Motor neuron (in vitro differentiated cells): Measurements from ENCODE around the gene KRTAP12-1. TPM values are rescaled to one million over a fixed set of nuclear protein-coding genes. Genes with fewer than 3 reads are reported as not detected.
A peak's percentile ranks its signal among the peaks of the same experiment; 100 is the strongest.

Experiments used
- ATAC-seq, 8 experiments: fragments of 200-7000 bp; cut with Tn5 transposase; replicated peaks in 6 of 8; 2 replicates each; pipeline ENCODE4 v1.8.0; 2021; ENCODE audit warnings: mild to moderate bottlenecking in 8 of 8, moderate library complexity in 8 of 8
- H3K27ac ChIP-seq, 2 donors: fragments of 250-450 bp; sonication (Bioruptor Pico); 2 replicates each; pipeline ENCODE4 v1.9.0; 2021; ENCODE audit warnings: antibody characterized with exemption in 2 of 2, mild to moderate bottlenecking in 2 of 2, moderate library complexity in 1 of 2
- H3K4me1 ChIP-seq, 2 donors: fragments of 250-450 bp; sonication (Bioruptor Pico); replicated peaks in 1 of 2; 2 replicates each; pipeline ENCODE4 v1.6.1; 2021; ENCODE audit warnings: antibody characterized with exemption in 2 of 2, mild to moderate bottlenecking in 2 of 2, moderate library complexity in 1 of 2
- H3K4me3 ChIP-seq, 5 donors: fragments of 250-450 bp; sonication (Bioruptor Pico); 2 replicates each; pipeline ENCODE4 v1.9.0; 2021; ENCODE audit warnings: antibody characterized with exemption in 5 of 5, mild to moderate bottlenecking in 5 of 5, moderate library complexity in 4 of 5
- WGBS, 10 experiments: fragments of 450-650 bp; shearing (Covaris generic); methylation state at CpG; one replicate each; pipeline ENCODE4 v1.0.0; 2022; 5-methylcytosine and 5-hydroxymethylcytosine counted together
- in situ Hi-C, 9 experiments: fragments of 400-800 bp; cut with MboI; loops; one replicate each; pipeline ENCODE4 v1.15.0; 2021; ENCODE audit warnings: low sequenced_read_pairs in 9 of 9, low pct_unique_long_range_greater_than_20kb in 2 of 9; ENCODE audit not compliant: unreplicated experiment in 9 of 9
- total RNA-seq, 8 experiments: library from RNA; unstranded; fragments of 300-600 nt; gene quantifications; 2 replicates each; pipeline versions ENCODE4 v1.2.3 to v1.2.4, GENCODE V29; 2022

KRTAP12-1 gene
- total RNA-seq, 8 experiments from 2014 or later: 0.90 TPM; not detected in 7

DNA sequence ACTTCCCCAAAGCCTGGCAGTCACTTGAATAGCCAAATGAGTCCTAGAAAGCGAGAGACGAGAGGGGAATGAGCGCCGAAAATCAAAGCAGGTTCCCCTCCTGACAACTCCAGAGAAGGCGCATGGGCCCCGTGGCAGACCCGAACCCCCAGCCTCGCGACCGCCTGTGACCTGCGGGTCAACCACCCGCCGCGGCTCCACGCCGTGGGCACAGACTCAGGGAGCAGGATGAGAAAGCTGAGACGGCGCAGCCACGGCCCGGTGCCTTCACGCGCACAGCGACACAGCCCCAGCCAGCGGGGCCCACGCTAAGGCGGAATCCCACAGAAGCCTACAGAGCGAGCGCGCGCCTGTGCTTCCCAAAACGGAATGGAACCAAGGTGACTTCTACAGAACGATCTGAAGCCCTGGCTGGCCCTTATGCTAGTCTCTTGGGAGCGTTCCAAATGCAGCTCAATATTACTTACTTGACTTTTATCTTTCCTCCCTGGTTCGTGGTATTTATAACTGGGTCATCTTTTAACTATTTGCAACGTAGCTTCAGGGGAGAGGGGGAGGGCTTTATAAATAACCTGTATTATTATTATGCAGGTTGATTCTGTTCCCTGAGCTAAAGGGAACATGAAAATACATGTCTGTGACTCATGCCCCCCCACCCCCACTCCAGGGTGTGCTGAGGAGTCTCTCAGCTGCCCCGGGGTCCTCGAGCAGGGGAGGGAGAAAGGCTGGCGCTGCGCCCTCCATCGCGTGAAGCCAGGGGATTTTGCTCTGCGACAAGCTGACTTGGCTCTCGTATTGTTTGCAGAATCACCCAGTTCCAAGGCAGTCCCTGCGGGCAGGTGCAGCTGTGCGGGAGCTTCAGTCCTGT is 27.7 kb upstream of the KRTAP12-1 start:
- in situ Hi-C loops: no loop called here
- 0 to 37% (median 13%) methylated on average over 2 to 7 of the region's 45 CpGs; no CpG with 5 or more reads in 5 of the 10 experiments for WGBS, 10 experiments
- ATAC-seq: peak in 7 of 8 experiments; percentile 9 to 48 (median 28)
- H3K27ac ChIP-seq: no peak overlapping the region
- no peak overlapping the region for H3K4me3 ChIP-seq
- H3K4me1 ChIP-seq: peaks cover 41 to 59% of the 10 kb centered on the region in 2 donors

DNA sequence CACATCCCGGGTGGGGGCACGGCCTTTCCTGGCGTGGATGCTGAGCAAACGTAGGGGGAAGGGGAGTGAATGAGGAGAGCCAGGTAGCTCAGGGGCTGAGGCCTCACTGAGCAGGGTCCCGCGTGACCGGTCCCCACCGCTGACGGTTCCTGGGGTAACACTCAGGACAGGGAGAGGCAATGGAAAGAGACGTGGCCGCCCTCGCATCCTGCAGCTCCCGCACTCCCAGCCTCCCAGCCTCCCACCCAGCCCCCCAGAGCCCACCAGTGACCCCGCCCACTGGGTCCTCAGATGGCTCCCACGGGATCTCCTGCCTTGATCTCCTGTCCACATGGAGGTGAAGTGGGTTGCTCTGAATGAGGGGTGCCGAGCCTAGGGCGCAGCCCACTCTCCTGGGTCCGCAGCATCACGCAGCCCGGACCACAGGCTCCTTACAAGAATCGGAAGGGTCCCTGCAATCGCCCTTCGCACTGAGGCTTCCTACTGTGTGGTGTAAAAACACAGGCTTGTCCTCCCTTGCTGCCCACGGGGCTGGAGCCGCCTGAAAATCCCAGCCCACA is 27.0 kb upstream of the KRTAP12-1 start:
- 0 to 15% methylated on average over 2 to 6 of the region's 25 CpGs; no CpG with 5 or more reads in 8 of the 10 experiments for WGBS, 10 experiments
- no peak for ATAC-seq
- in situ Hi-C loops: no loop called here
- H3K4me1 ChIP-seq: peaks cover 45 to 55% of the 10 kb centered on the region in 2 donors
- no peak overlapping the region for H3K27ac ChIP-seq
- no peak overlapping the region for H3K4me3 ChIP-seq

DNA sequence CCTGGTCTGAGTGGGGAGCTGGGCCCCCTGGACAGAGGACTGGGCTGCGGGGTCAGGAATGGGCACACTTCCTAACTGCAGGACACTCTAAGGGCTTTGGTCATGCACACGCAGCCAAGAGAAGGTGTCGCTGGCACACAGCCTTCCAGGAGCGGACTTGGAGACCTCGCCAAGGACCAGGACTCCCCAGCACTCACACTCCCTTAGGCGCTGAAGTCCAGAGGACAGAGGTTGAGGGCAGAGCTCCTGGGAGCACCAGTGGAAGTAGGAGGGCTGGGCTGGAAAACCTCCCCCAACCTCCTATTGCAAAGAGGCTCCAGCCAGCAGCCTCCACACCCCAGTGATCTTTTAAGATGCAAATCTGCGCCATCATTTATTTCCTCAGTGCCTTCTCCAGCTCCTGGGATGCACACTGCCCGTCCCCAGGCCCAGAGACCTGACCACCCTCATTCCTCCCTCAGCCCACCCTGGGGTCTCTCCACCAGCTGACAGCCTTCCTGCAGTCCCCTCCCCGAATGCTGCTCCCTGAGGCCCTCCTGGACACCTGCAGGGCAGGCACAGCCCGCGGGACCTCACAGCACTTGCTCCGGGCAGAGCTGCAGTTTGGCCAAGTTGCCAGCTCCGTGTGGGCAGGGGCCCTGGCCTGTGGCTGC is 26.4 kb upstream of the KRTAP12-1 start:
- H3K27ac ChIP-seq: no peak overlapping the region
- in situ Hi-C loops: no loop called here
- no peak overlapping the region for H3K4me3 ChIP-seq
- ATAC-seq: peak in 1 of 8 experiments; percentile 4
- 0 to 20% (median 0%) methylated on average over 1 to 4 of the region's 13 CpGs; no CpG with 5 or more reads in 2 of the 10 experiments for WGBS, 10 experiments
- peaks cover 45 to 55% of the 10 kb centered on the region in 2 donors for H3K4me1 ChIP-seq

DNA sequence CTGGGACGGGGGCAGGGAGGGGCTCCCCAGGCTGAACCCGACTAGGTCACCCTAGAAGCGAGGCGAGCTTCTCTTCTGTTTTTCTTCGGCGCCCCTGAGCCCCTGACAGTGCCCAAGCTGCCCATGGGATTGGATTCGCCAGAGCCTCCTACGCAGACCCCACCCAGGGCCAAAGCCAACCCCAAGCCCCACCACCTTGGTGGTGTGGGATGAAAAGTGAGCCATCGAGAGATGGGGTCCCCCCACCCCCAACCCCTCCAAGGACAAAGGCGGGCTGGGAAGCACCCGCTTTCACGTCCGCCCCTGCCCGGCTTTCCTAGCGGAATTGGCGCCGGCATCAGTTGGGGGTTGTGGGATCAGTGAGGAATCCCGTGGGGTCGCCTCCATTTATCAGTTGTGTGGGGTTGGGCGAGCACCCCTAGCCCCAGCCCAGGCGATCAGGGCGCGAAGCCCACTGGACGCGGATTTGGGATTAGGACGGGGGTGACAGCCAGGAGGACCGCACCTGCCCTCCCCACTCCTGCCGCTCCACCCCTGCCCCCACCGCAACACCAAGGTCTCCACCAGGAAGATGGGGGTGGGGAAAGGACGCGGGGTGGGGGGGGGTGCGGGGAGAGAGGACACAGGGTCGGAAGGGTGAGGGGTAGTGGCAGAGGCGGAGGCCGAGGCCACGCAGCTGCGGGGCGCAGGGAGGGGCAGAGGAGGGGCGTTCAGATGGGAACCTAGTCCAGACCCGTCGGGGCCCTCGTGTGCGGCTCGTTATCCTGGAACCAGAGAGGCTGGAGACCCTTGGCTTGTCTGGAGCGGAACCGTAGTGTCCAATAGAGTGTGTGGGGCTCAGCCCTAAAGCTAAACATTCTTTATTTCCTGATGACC is 25.0 kb upstream of the KRTAP12-1 start:
- no peak for ATAC-seq
- in situ Hi-C loops: no loop called here
- no peak overlapping the region for H3K27ac ChIP-seq
- 0 to 40% (median 0%) methylated on average over 1 to 2 of the region's 46 CpGs; no CpG with 5 or more reads in 7 of the 10 experiments for WGBS, 10 experiments
- H3K4me1 ChIP-seq: peaks cover 47 to 53% of the 10 kb centered on the region in 2 donors
- H3K4me3 ChIP-seq: no peak overlapping the region

DNA sequence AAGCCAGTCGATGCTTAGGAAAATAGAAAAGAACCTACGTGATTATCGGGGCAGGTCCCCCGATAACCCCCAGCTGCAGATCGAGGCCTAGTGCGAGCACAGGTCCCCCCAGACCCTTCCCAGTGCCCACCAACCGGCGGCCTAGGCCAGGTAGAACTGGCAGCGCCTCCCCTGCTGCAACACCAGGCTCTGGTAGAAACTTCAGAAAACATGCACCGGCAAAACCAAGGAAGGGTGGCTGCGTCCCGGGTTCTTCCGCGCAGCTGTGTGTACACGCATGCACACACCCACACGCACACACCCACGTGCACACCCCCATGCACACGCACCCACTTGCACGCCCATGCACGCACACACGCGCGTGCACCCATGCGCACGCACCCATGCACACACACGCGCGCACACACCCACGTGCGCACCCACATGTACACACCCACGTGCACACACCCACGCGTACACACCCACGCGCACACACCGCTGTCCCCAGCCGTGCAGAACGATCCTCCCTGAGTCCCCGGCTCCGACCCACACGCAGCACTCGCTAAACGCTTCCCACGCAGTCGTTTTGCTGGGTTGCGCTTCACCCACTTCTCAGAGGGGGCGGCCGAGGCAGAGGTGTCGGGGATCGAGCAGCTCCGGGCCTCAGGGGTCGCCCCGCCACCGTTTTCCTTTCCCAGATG is 24.2 kb upstream of the KRTAP12-1 start:
- Histone ChIP-seq H3K27ac (no peak overlapping the region), H3K4me3 (no peak overlapping the region), H3K4me1 (peaks cover 45 to 51% of the 10 kb centered on the region in 2 donors)
- in situ Hi-C loops: no loop called here
- ATAC-seq: no peak
- 0 to 35% (median 20%) methylated on average over 1 to 16 of the region's 54 CpGs; no CpG with 5 or more reads in 5 of the 10 experiments for WGBS, 10 experiments

DNA sequence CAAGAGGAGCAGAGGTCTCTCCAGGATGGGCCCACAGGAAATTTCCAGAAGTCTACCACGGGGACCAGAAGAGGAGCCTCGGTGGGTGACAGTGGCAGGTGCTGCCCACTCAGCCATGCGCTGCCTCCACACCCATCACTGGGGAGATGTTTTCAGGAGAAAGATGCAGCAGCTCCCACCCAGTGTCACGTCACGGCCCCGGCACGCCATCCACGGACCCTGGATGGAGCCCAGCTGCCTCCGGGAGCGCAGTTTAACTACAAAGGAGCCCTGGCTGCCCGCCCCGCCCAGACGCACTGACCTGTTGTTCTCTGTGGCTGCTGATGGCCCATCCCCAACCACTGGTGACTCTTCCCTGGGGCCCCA is 22.7 kb upstream of the KRTAP12-1 start:
- Histone ChIP-seq H3K4me1 (peaks cover 39 to 45% of the 10 kb centered on the region in 2 donors), H3K4me3 (no peak overlapping the region), H3K27ac (no peak overlapping the region)
- in situ Hi-C loops: no loop called here
- WGBS, 10 experiments: 28% methylated on average over 7 of the region's 13 CpGs; no CpG with 5 or more reads in 9 of the 10 experiments
- ATAC-seq: no peak

DNA sequence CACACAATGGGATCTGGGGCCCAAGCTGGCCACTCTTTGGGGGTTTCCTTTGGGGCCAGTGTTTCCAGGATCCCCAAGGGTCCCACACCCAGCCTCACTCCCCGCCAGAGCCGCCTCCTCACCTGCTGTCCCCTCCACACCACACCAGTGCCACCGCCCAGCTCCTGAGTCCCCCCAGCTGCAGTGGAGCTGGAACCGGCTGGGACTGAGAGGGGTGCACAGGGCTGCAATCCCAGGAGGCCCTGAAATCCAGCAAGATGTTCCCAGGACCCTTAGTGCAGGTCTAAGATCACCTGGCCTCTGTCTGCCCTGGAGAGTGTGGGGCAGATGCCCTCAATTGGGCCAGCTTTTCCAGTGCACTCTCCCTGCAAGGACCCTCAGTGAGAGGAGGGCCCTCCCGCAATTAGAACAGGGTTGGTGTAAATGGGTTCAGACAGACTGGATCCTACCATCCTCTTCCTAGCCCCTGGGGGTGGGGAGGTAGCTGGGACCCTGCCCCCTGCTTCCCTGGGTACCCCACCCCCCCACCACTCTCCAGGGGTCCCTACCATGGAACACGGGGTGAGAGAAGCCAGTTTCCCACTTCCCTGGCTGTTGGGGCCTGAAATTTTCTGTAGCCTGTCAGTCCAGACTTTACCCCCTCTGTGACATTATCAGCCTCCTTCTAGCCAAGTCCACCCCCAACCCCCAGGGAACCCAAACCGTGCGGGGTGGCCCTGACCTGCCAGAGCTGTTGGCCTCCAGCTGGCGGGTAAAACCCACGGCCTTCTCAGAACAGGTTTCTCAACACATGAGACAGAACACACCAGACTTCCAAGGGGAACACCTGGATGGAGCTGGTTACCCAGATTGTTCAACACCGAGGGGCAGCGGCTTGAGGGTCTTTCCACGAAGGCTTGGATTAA is 22.0 kb upstream of the KRTAP12-1 start:
- no peak for ATAC-seq
- peaks cover 34 to 42% of the 10 kb centered on the region in 2 donors for H3K4me1 ChIP-seq

DNA sequence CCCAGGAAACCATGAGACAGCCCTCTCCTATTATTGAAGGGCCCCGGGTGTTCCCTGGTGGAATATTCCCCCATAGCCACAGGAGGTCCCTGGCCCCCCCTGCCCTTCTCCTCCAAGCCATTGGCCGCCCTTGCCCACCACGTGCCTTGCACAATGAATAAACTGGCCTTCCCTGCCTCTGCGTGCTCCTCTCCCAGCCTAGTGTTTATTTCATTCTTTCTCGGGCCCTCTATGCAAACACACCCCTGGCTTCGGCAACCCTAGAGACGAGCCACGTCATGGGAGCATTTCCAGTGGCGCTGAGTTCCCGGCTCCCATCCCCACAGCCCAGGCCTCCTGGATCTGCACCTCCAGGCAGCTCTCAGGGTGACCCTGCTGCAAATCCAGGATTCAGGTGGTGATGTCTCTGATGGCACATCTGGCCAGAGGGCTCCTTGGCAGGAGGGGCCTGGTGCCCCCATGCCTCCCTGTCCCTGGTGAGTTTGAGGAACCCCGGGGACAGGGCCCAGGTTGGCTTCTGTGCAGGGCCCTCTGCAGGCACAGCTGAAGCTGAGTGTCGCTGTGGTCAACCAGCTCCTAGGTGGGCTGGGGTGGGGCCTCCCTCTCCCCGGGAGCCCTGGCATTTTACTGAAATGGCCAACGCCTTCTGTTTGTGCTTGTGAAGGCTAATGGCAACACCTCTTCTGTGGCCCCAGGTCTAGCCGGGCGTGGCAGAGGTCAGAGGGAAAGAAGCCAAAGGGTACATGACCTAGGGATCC is 21.2 kb upstream of the KRTAP12-1 start:
- ATAC-seq: peak; percentile 48 to 94 (median 80)
- H3K4me1 ChIP-seq: peaks cover 26 to 36% of the 10 kb centered on the region in 2 donors
- no peak overlapping the region for H3K4me3 ChIP-seq
- no peak overlapping the region for H3K27ac ChIP-seq
- in situ Hi-C loops: no loop called here
- WGBS, 10 experiments: 19 to 78% (median 35%) methylated on average over 1 to 6 of the region's 16 CpGs; no CpG with 5 or more reads in 4 of the 10 experiments

More for the DNA sequence above, 22.0 kb upstream of the KRTAP12-1 start:
- in situ Hi-C loops: no loop called here
- Histone ChIP-seq H3K4me3 (no peak overlapping the region), H3K27ac (no peak overlapping the region)
- WGBS, 10 experiments: 0 to 47% (median 17%) methylated on average over 1 to 5 of the region's 13 CpGs; no CpG with 5 or more reads in 6 of the 10 experiments

DNA sequence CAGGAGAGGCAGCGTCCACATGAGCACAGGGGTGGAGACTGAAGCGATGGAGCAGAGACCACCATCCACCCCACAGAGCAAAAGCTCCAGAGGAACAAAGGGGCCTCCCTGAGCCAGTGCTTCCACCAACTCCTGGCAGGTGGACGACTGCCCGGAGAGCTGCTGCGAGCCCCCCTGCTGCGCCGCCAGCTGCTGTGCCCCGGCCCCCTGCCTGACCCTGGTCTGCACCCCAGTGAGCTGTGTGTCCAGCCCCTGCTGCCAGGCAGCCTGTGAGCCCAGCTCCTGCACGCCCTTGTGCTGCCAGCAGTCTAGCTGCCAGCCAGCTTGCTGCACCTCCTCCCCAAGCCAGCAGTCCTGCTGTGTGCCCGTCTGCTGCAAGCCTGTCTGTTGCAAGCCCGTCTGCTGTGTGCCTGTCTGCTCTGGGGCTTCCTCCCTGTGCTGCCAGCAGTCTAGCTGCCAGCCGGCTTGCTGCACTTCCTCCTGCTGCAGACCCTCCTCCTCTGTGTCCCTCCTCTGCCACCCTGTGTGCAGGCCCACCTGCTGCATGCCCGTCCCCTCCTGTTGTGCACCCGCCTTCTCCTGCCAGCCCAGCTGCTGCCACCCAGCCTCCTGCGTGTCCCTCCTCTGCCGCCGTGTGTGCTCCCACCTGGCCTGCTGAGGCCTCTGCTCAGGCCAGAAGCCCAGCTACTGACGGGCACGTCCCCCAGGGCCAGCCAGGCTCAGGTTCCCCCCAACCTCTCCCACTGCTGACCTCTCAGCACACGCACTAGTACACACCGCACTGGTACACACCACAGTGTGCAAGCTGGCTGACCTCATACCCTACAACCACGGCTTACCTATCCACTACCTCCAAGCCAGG is 20.4 kb upstream of the KRTAP12-1 start:
- in situ Hi-C loops: no loop called here
- ATAC-seq: no peak

DNA sequence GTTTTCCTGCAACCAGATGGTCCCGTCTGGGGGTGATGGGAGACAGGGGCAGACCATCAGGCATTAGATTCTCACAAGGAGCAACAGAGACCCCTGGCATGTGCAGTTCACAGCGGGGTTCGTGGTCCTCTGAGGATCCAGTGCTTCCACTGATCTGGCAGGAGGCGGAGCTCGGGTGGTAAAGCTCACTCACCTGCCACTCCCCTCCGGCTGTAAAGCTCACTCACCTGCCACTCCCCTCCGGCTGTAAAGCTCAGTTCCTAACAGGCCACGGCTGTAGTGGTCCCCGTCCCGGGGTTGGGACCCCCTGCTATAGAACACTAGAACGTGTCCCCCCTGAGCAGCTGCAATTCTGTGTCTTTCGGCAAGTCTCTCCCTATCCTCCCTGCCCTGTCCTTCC is 19.6 kb upstream of the KRTAP12-1 start:
- WGBS, 10 experiments: 0 to 100% (median 72%) methylated on average over 1 to 3 of the region's 12 CpGs; no CpG with 5 or more reads in 7 of the 10 experiments
- Histone ChIP-seq H3K27ac (no peak overlapping the region), H3K4me1 (peaks cover 20 to 32% of the 10 kb centered on the region in 2 donors), H3K4me3 (no peak overlapping the region)
- ATAC-seq: no peak
- in situ Hi-C loops: no loop called here

More for the DNA sequence above, 20.4 kb upstream of the KRTAP12-1 start:
- no peak overlapping the region for H3K4me3 ChIP-seq
- no peak overlapping the region for H3K27ac ChIP-seq
- WGBS, 10 experiments: 42 to 87% methylated on average over 3 to 7 of the region's 22 CpGs; no CpG with 5 or more reads in 8 of the 10 experiments
- peaks cover 20 to 35% of the 10 kb centered on the region in 2 donors for H3K4me1 ChIP-seq
